T-helper 17 cell (primary cell): ENCODE data around the gene CD300LF. TPM values are rescaled to one million over a fixed set of nuclear protein-coding genes. Genes with fewer than 3 reads are reported as not detected.

Source experiments
- ATAC-seq: fragments of 150-1000 bp; cut with Tn5 transposase; 2 replicates; pipeline ENCODE4 v1.10.0; 2021; ENCODE audit warnings: mild to moderate bottlenecking, moderate library complexity
- DNase-seq, 3 donors: peaks; one replicate each; pipeline versions ENCODE4 v3.0.0 to v3.0.0-alpha.2; 2020 to 2021
- H3K9me3 ChIP-seq: one replicate; pipeline ENCODE4 v1.7.0; 2013; ENCODE audit warnings: low read length, mild to moderate bottlenecking; ENCODE audit not compliant: control insufficient read depth, poor library complexity, severe bottlenecking
- H3K27ac Mint-ChIP-seq: one replicate; pipeline ENCODE4 v1.8.0; 2022; ENCODE audit warnings: mild to moderate bottlenecking, moderate library complexity, mixed read lengths
- H3K27me3 Mint-ChIP-seq: one replicate; pipeline ENCODE4 v1.8.0; 2022; ENCODE audit warnings: mixed read lengths
- H3K36me3 Mint-ChIP-seq: one replicate; pipeline ENCODE4 v1.8.0; 2022; ENCODE audit warnings: low read depth, mixed read lengths
- H3K4me1 Mint-ChIP-seq: one replicate; pipeline ENCODE4 v1.8.0; 2022; ENCODE audit warnings: mild to moderate bottlenecking, mixed read lengths
- H3K4me3 Mint-ChIP-seq: one replicate; pipeline ENCODE4 v1.8.0; 2022; ENCODE audit warnings: mild to moderate bottlenecking, moderate library complexity, mixed read lengths
- total RNA-seq, 4 donors: library from RNA in 2 of 4; stranded (reverse) in 2 of 4; gene quantifications; one replicate each; pipeline ENCODE4 v1.2.3 and lab custom pipeline; 2022 to 2026

CD300LF gene
- total RNA-seq, 2 donors from 2014 or later = 0.29 to 1.9 TPM

DNA sequence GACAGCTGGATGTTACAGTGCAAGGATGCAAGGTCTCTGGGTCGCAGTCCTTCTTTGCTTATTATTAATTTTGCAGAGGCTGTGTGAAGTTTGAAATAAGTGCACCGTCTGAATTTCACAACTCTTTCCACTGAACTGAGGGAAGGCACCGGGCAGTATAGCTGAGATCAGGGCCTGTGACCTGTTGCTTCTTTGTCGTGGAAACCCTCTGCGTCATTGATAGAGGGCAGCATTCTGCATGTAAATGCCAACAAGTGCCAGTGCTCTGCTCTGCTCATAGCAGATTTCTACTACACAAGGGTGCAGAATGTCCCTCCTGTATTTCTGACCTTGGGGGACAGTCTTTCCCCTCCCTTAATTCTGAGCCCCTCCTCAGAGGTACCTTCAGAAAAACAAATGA, 26.0 kb downstream of the CD300LF start:
- H3K36me3 Mint-ChIP-seq = peaks cover 5% of the 10 kb centered on the region
- no peak overlapping the region for H3K4me3 Mint-ChIP-seq
- ATAC-seq (no peak), DNase-seq (no peak)
- peaks cover 24% of the 10 kb centered on the region for H3K27me3 Mint-ChIP-seq
- no peaks in the 10 kb centered on the region for H3K9me3 ChIP-seq
- H3K4me1 Mint-ChIP-seq = peaks cover 2% of the 10 kb centered on the region
- no peak overlapping the region for H3K27ac Mint-ChIP-seq

DNA sequence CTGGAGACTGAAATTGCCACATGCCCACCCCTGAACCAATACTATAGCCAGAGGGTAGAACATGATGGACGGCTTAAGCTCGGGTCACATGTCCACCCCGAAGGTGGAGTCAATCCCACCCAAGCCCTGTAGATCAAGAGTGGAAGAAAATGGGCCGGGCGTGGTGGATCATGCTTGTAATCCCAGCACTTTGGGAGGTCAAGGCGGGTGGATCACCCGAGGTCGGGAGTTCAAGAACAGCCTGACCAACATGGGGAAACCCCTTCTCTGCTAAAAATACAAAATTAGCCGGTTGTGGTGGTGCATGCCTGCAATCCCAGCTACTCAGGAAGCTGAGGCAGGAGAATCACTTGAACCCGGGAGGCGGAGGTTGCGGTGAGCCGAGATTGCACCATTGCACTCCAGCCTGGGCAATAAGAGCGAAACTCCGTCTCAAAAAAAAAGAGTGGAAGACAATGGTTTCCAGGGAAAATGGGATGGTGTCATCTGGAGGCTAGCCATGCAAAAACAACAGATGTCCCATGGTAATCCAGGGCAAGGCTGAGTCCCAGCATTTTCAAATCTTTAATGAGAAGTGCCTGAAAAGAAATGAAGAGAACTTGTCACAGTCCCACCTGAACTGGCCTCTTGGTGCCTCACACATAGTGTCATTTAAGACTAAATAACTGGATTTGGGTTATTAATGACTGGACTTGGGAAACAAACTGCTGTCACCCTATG, 30.1 kb downstream of the CD300LF start:
- DNase-seq = no peak

DNA sequence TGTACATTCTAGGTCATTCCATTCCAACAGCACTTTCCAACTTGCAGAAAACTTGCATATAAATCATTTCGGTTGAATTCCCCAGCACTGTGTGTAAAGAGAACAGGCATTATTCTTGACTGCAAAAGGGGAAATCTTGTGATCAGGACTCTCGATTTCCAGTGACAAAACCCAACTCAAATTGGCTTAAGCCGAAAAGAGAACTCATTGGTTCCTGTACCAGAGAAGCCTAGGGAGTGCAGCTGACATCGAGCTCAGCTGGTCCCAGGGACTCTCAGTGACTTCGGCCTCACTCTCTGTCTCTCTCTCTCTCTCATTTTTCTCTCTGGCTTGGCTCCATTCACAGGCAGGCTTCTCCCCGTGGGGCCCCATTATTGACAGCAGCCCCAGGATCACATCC, 30.7 kb downstream of the CD300LF start:
- Mint-ChIP-seq H3K36me3 (peaks cover 7% of the 10 kb centered on the region), H3K27ac (no peak overlapping the region), H3K4me3 (peak overlapping the region; percentile 25), H3K27me3 (peaks cover 28% of the 10 kb centered on the region), H3K4me1 (peaks cover 15% of the 10 kb centered on the region)
- H3K9me3 ChIP-seq = no peaks in the 10 kb centered on the region
- ATAC-seq (no peak), DNase-seq (no peak)

More for the DNA sequence above, 30.1 kb downstream of the CD300LF start:
- Mint-ChIP-seq H3K4me1 (peaks cover 11% of the 10 kb centered on the region), H3K4me3 (peak overlapping the region; percentile 25), H3K27me3 (peaks cover 28% of the 10 kb centered on the region), H3K36me3 (peaks cover 7% of the 10 kb centered on the region), H3K27ac (no peak overlapping the region)
- H3K9me3 ChIP-seq = no peaks in the 10 kb centered on the region
- no peak for ATAC-seq

DNA sequence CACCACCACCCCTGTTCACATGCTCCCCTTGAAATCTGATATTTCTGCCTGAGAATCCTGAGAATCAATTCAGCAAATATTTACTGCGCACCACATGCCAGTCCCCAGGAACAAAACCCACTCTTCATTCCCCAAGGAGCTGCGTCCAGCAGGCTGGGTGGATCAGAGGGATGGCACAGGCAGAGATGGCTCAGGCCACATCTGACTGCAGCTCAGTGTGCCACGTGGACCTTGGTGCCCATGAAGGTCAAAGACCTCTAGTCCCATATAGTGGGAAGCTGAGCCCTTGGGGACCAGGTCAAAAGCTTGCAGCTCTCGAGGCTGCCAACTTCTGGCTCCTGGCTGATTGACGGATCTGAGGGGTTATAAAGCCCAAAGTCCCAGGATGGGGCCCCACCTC, 31.8 kb downstream of the CD300LF start:
- no peak for ATAC-seq
- Mint-ChIP-seq H3K4me3 (no peak overlapping the region), H3K36me3 (peaks cover 7% of the 10 kb centered on the region), H3K4me1 (peaks cover 18% of the 10 kb centered on the region), H3K27ac (no peak overlapping the region), H3K27me3 (peaks cover 28% of the 10 kb centered on the region)
- no peak for DNase-seq
- H3K9me3 ChIP-seq = no peaks in the 10 kb centered on the region

DNA sequence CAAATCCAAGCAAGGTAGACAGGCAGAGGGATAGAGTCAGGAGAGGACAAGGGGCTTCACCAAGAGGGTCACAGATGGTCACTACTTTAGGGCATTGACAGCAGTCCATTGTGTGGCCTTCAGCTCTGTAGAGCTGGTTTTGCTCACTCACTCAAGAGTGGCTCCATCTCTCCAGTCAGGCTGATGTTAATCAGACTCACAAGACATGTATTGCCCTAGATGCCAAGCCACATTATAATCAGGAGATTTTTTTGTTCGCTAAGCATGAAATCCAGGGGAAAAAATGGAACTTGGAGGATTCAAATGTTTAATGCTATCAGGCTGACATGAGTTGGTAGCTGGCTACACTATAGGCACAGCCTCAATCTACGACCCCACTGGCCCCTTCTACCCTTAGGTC, 32.5 kb downstream of the CD300LF start:
- no peaks in the 10 kb centered on the region for H3K9me3 ChIP-seq
- Mint-ChIP-seq H3K27me3 (peaks cover 26% of the 10 kb centered on the region), H3K4me3 (no peak overlapping the region), H3K36me3 (peaks cover 7% of the 10 kb centered on the region), H3K4me1 (peaks cover 18% of the 10 kb centered on the region), H3K27ac (no peak overlapping the region)
- DNase-seq = no peak
- ATAC-seq = no peak

DNA sequence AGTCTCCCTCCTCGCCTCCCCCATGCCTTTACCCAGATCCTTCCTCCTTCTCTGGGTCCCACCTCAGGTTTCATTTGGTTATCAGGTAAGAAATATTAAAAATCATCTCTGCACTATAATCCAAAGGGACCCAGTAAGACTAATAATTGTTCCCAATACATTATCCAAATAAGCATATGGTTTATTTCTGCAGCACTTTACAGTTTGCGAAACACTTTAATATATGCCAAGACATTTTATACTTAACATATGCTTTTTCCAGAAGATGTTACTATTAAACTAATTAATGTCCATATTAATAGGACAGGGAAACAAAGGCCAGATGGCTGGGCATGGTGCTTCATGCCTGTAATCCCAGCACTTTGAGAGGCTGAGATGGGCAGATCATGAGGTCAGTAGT, 33.3 kb downstream of the CD300LF start:
- H3K9me3 ChIP-seq = no peaks in the 10 kb centered on the region
- Mint-ChIP-seq H3K4me1 (peaks cover 18% of the 10 kb centered on the region), H3K27me3 (peaks cover 30% of the 10 kb centered on the region), H3K36me3 (peaks cover 7% of the 10 kb centered on the region), H3K27ac (peak overlapping the region; percentile 62), H3K4me3 (no peak overlapping the region)
- DNase-seq (no peak), ATAC-seq (no peak)

DNA sequence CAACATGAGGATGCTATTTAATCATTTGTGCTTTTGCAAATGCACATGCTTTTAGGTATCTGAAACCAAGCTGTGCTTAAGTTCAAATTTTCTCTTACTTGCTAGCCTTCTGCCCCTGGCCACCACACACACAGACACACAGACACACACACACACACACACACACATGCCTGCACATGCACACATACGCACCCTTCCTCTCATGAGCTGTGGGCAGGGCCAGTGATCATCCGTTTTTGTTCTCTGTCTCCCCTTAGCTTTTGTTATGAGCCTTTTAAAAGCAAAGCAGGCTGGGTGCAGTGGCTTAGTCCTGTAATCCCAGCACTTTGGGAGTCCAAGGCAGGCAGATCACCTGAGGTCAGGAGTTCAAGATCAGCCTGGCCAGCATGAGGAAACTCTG, 34.2 kb downstream of the CD300LF start:
- Mint-ChIP-seq H3K36me3 (peaks cover 5% of the 10 kb centered on the region), H3K4me3 (no peak overlapping the region), H3K27me3 (peaks cover 30% of the 10 kb centered on the region), H3K27ac (peak overlapping the region; percentile 62), H3K4me1 (peaks cover 18% of the 10 kb centered on the region)
- ATAC-seq (no peak), DNase-seq (no peak)
- no peaks in the 10 kb centered on the region for H3K9me3 ChIP-seq

DNA sequence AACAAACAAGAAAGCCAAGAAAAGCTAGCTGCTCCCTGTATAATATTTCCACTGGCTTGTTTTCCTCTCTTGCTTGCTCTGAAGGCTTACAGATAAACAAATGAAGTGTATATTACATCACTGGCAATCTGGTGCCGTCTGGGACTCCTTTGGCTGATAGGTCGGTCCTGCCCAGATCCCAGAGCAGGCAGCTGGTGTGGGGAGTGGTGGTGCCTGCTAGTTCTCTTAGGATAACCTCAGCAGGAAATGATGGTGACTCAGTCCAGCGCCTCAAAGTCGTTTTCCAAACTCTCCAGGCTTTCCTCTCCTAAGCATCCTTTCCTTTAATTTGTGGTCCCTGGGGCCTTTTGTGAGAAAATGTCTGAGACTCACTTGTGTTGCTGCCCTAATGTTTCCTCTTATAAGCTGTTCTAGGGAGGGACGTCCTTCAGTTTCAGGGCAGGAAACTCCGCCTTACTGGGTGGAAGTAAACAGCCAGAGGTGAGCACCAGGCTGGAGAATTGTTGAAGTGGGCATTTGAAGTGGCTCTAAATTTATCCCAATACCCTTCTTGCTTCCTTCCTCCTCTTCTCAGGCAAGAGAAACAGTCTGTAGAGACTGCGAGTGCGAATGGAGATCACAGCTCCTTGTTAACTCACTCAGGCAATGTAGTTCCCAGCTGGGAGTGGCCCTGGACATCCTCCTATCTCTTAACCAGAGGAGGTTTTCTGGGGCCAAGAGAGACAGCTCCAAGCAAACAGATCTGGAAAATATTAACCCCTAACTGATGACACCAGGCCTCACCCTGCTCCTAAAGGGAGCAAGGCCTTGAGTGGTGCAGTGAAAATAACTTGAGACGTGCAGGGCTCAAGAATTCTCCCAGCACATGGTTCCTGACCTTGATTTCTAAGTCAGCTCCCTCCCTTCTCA, 34.9 kb downstream of the CD300LF start:
- peak; percentile 45 for ATAC-seq
- Mint-ChIP-seq H3K36me3 (peaks cover 5% of the 10 kb centered on the region), H3K4me1 (peaks cover 18% of the 10 kb centered on the region), H3K27ac (peak overlapping the region; percentile 62), H3K27me3 (peaks cover 25% of the 10 kb centered on the region), H3K4me3 (peak overlapping the region; percentile 67)
- no peaks in the 10 kb centered on the region for H3K9me3 ChIP-seq
- no peak for DNase-seq

DNA sequence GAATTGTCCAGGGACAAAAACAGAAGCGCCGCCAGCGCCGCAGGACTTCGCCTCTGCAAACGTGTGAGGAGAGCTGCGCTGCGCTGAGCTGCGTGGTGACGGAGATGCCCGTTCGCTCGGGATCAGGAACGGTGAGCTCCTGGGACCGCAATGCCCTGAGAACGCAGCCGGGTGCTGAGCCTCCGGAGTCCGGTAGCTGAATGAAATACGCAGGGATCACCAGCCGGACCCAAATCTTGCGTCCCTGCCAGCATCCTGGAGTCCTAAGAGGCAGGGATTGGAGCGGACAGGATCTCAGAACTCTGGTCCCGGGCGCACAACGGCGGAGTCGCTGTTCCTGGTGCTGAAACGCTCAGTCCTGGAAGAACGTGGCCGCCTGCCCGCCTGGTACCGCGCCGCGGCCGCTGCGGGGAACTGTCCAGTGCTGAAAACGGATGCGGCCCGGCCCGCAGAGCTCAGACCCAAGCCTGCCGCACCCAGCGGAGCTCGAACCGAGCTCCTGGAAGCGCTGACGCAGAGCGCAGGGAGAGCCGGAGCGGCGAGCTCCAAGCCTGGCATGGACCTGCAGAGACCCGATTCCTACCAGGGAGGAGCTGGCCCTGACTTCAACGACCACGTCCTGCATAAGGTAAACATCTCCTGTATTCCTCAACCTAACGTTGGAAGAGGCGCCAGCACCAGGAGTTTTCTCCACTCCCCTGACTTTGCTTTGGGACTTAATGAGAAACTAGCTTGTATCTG, 41.5 kb downstream of the CD300LF start:
- no peaks in the 10 kb centered on the region for H3K9me3 ChIP-seq
- peaks cover 28% of the 10 kb centered on the region for H3K27me3 Mint-ChIP-seq
- peak overlapping the region; percentile 44 for H3K27ac Mint-ChIP-seq
- DNase-seq (peak; percentile 55 to 63 (median 59)), ATAC-seq (peak; percentile 95)
- no peaks in the 10 kb centered on the region for H3K36me3 Mint-ChIP-seq
- H3K4me3 Mint-ChIP-seq = no peak overlapping the region
- no peaks in the 10 kb centered on the region for H3K4me1 Mint-ChIP-seq

DNA sequence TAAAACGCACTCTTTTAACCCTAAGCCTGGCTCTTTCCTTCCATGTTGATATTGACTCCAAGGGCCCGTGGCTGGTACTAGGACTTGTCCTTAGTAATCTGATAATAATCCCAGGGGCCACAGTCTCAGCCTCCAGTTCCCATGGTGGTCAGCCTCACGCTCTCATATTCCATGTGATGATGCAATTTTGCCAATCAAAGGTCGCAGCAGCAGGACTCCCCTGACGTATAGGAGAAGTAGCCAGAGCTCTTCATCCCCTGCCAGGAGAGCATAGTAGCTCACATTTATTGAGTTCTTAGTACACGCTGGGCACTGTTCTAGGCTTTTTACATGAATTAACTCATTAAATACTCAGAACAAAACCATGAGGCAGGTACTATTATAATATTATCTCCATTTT, 42.4 kb downstream of the CD300LF start:
- Mint-ChIP-seq H3K4me1 (no peaks in the 10 kb centered on the region), H3K27ac (no peak overlapping the region), H3K27me3 (peaks cover 32% of the 10 kb centered on the region), H3K36me3 (no peaks in the 10 kb centered on the region), H3K4me3 (no peak overlapping the region)
- ATAC-seq = no peak
- no peak for DNase-seq
- no peaks in the 10 kb centered on the region for H3K9me3 ChIP-seq

DNA sequence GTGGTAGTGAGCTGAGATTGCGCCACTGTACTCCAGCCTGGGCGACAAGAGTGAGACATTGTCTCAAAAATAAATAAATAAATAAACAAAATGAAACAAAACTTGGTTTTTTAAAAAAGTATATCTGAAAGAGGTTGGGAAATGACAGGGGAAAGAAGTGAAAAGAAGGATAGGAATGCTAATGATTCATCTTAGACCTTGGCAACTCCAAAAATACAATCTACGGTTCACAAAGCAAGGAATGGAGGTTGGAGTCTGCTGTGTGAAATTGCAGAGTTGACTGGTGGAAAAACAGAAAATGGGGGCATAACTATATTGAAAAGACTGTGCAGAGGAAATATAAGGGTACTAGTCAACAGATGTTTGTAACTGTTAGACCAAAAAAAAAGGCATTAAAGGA, 49.2 kb downstream of the CD300LF start:
- peaks cover 7% of the 10 kb centered on the region for H3K36me3 Mint-ChIP-seq
- H3K4me1 Mint-ChIP-seq = no peaks in the 10 kb centered on the region
- DNase-seq (no peak), ATAC-seq (no peak)
- H3K27ac Mint-ChIP-seq = no peak overlapping the region
- no peak overlapping the region for H3K4me3 Mint-ChIP-seq
- peaks cover 51% of the 10 kb centered on the region for H3K27me3 Mint-ChIP-seq
- no peaks in the 10 kb centered on the region for H3K9me3 ChIP-seq

DNA sequence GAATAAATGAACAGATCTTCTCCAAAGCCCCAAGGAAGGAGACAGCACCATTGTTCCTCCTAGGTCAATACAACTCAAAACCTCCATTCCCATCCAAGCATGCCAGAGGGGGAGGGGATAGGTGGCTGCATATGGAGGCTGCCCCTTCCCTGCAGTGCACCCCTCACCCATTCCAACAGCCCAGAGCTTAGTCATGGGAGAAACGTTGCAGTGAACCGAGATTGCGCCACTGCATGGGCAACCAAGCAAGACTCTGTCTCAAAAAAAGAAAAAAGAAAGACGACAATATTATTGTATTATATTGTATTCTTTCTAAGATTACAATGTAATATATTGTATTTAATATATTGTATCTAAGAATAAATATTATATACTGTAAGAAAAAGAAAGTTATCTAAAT, 52.8 kb downstream of the CD300LF start:
- H3K9me3 ChIP-seq = no peaks in the 10 kb centered on the region
- Mint-ChIP-seq H3K36me3 (peaks cover 7% of the 10 kb centered on the region), H3K27ac (no peak overlapping the region), H3K4me1 (peaks cover 4% of the 10 kb centered on the region), H3K27me3 (peaks cover 36% of the 10 kb centered on the region), H3K4me3 (no peak overlapping the region)
- DNase-seq (no peak), ATAC-seq (no peak)

DNA sequence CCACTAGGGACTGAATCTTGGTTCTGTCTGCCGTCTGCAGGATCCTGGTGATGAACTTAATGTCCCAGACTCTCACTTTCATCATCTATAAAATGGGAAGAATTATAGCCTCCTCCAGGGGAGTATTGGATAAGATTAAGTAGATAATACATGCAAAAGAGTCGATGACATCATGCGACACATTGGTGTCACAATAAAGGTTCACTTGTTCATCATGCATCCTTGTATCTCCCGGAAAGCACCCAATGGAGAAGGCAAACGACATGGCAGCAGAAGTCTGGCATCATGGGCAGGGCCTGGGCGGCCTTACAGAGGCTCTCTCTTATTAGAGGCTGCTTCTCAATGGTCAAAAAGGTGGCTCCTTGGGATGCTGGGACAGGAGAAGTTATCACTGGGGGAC, 54.1 kb downstream of the CD300LF start:
- peaks cover 4% of the 10 kb centered on the region for H3K4me1 Mint-ChIP-seq
- ATAC-seq (no peak), DNase-seq (no peak)
- peaks cover 3% of the 10 kb centered on the region for H3K36me3 Mint-ChIP-seq
- no peaks in the 10 kb centered on the region for H3K9me3 ChIP-seq
- H3K27ac Mint-ChIP-seq = no peak overlapping the region
- H3K27me3 Mint-ChIP-seq = peaks cover 29% of the 10 kb centered on the region
- no peak overlapping the region for H3K4me3 Mint-ChIP-seq
